K562 (cell line): ENCODE data around the gene SDR42E2. TPM values are rescaled to one million over a fixed set of nuclear protein-coding genes. Genes with fewer than 3 reads are reported as not detected.

Experiments
- CGGBP1 ChIP-seq: fragments of 250-450 bp; sonication (Bioruptor Pico); IDR thresholded peaks from 2 replicates; pipeline ENCODE4 v1.9.0; 2021; ENCODE audit warnings: mild to moderate bottlenecking
- DMBX1 ChIP-seq: fragments of 250-450 bp; sonication (Bioruptor Pico); IDR thresholded peaks from 2 replicates; pipeline ENCODE4 v1.8.0; 2022; ENCODE audit warnings: inconsistent platforms, mild to moderate bottlenecking, moderate library complexity, borderline replicate concordance
- E2F1 ChIP-seq: sonication (generic); formaldehyde crosslinking; IDR thresholded peaks from 2 replicates; pipeline ENCODE4 v1.8.1; 2023; ENCODE audit warnings: mild to moderate bottlenecking, missing genetic modification reagents, moderate library complexity
- E2F3 ChIP-seq: fragments of 250-450 bp; sonication (Bioruptor Pico); IDR thresholded peaks from 2 replicates; pipeline ENCODE4 v1.4.0; 2020; ENCODE audit warnings: mild to moderate bottlenecking
- HLTF ChIP-seq: fragments of 450-650 bp; IDR thresholded peaks from 2 replicates; pipeline ENCODE4 v1.6.1; 2016
- ID3 ChIP-seq, 2 experiments: fragments of 250-450 bp in 1 of 2; fragments of 450-650 bp in 1 of 2; sonication (Bioruptor Pico) in 1 of 2; IDR thresholded peaks; 2 replicates each; pipeline versions ENCODE4 v1.6.1 to v1.8.0; 2016 to 2021; ENCODE audit warnings: mild to moderate bottlenecking in 2 of 2, moderate library complexity in 2 of 2, missing compliant biosample characterization in 1 of 2, missing genetic modification characterization in 1 of 2
- ILF3 ChIP-seq: fragments of 450-650 bp; IDR thresholded peaks from 2 replicates; pipeline ENCODE4 v1.6.1; 2018; ENCODE audit warnings: antibody characterized with exemption, mild to moderate bottlenecking, moderate library complexity, borderline replicate concordance
- KLF16 ChIP-seq: IDR thresholded peaks from 2 replicates; pipeline ENCODE4 v1.6.1; 2016; ENCODE audit warnings: antibody characterized with exemption
- MBD1 ChIP-seq: fragments of 250-450 bp; sonication (Bioruptor Pico); IDR thresholded peaks from 2 replicates; pipeline ENCODE4 v1.8.0; 2022; ENCODE audit warnings: inconsistent platforms
- NCOA6 ChIP-seq: fragments of 450-650 bp; IDR thresholded peaks from 2 replicates; pipeline ENCODE4 v1.6.1; 2017; ENCODE audit warnings: mild to moderate bottlenecking
- NR2C1 ChIP-seq, 2 experiments: fragments of 450-650 bp; IDR thresholded peaks; 2 replicates each; pipeline ENCODE4 v1.6.1; 2017; ENCODE audit warnings: mild to moderate bottlenecking in 2 of 2, antibody characterized with exemption in 1 of 2, inconsistent platforms in 1 of 2, missing compliant biosample characterization in 1 of 2, missing genetic modification characterization in 1 of 2
- NUFIP1 ChIP-seq: fragments of 450-650 bp; IDR thresholded peaks from 2 replicates; pipeline ENCODE4 v1.6.1; 2018; ENCODE audit not compliant: partially characterized antibody
- SMARCA5 ChIP-seq: fragments of 450-650 bp; IDR thresholded peaks from 2 replicates; pipeline ENCODE4 v1.6.1; 2016
- SOX6 ChIP-seq: fragments of 450-650 bp; IDR thresholded peaks from 2 replicates; pipeline ENCODE4 v1.6.1; 2014; ENCODE audit warnings: mild to moderate bottlenecking
- THRB ChIP-seq: fragments of 450-650 bp; formaldehyde crosslinking; conservative IDR thresholded peaks from 2 replicates; pipeline ENCODE4 v1.4.0; 2022; ENCODE audit warnings: mild to moderate bottlenecking, missing genetic modification characterization
- ZBTB26 ChIP-seq: fragments of 450-650 bp; formaldehyde crosslinking; IDR thresholded peaks from 2 replicates; pipeline ENCODE4 v1.4.0; 2022; ENCODE audit warnings: missing genetic modification characterization
- ZBTB5 ChIP-seq: fragments of 450-650 bp; IDR thresholded peaks from 2 replicates; pipeline ENCODE4 v1.6.1; 2017; ENCODE audit warnings: antibody characterized with exemption
- ZNF184 ChIP-seq: sonication (generic); formaldehyde crosslinking; IDR thresholded peaks from 2 replicates; pipeline ENCODE4 v1.5.0; 2020; ENCODE audit warnings: missing genetic modification reagents
- ZNF239 ChIP-seq: fragments of 250-450 bp; sonication (Bioruptor Pico); IDR thresholded peaks from 2 replicates; pipeline ENCODE4 v1.4.0; 2020; ENCODE audit warnings: mild to moderate bottlenecking
- ZNF668 ChIP-seq: fragments of 250-450 bp; sonication (Bioruptor Pico); IDR thresholded peaks from 2 replicates; pipeline ENCODE4 v1.8.0; 2022; ENCODE audit warnings: mild to moderate bottlenecking, inconsistent platforms
- polyA plus RNA-seq, 8 experiments: library from polyadenylated mRNA; depleted of rRNA in 4 of 8; stranded (reverse) in 5 of 8; unstranded in 3 of 8; fragments of >200 nt; fragmentation: Nextera tagmentation in 2 of 8; fragmentation: Illumina TruSeq in 1 of 8; extraction: Ambion mirVana in 2 of 8; extraction: Trizol in 1 of 8; gene quantifications; 2 replicates each; pipeline versions ENCODE4 v1.2.1 to v1.2.3, GENCODE V29; 2011 to 2014; ENCODE audit warnings: inconsistent platforms in 1 of 8, missing spikeins in 1 of 8
- total RNA-seq, 7 experiments: library from RNA; depleted of rRNA in 6 of 7; stranded (reverse); fragments of >200 nt in 6 of 7; fragmentation: Illumina TruSeq in 2 of 7; extraction: Trizol in 2 of 7; gene quantifications; 2 replicates each; pipeline versions ENCODE4 v1.2.1 to v1.2.3, GENCODE V29; 2011 to 2021; ENCODE audit warnings: low replicate concordance in 1 of 7

SDR42E2 gene
- total and polyA plus RNA-seq, 9 of the 15 experiments (the other 6 are each of a cell fraction or from before 2014, with no cell fraction given): 0.03 to 0.07 (median 0.04) TPM; not detected in 4

- 0 out of 2 replicates have a peak, but pooled peaks have one; percentile 15 for TF ChIP-seq THRB
- TF ChIP-seq KLF16: no peak
- TF ChIP-seq E2F3 (CRISPR knock-in tag): no peak
- TF ChIP-seq E2F1 (CRISPR knock-in tag): 0 out of 2 replicates have a peak, but pooled peaks have one; percentile 54
- no peak for TF ChIP-seq MBD1
- TF ChIP-seq ZNF184: no peak
- no peak for TF ChIP-seq HLTF
- TF ChIP-seq SMARCA5: peak; percentile 70; the same call in 1 of the 2 replicates
- no peak for TF ChIP-seq NR2C1 (IDR thresholded peaks at IDR 0.05)
- TF ChIP-seq NR2C1 (tag; IDR thresholded peaks at IDR 0.05): no peak
- TF ChIP-seq ILF3: no peak
- no peak for TF ChIP-seq DMBX1
- no peak for TF ChIP-seq ZBTB26
- TF ChIP-seq ZNF239 (CRISPR knock-in tag): no peak
- no peak for TF ChIP-seq CGGBP1 (CRISPR knock-in tag)
- no peak for TF ChIP-seq NUFIP1
- TF ChIP-seq ID3 (CRISPR knock-in tag; IDR thresholded peaks at IDR 0.05): no peak
- TF ChIP-seq ID3 (tag; IDR thresholded peaks at IDR 0.05): no peak
- no peak for TF ChIP-seq ZNF668 (CRISPR knock-in tag)
- TF ChIP-seq ZBTB5: no peak
- TF ChIP-seq NCOA6: no peak
- peak; percentile 18; the same call in 1 of the 2 replicates for TF ChIP-seq SOX6
These were observed 28.6 kb downstream of the SDR42E2 start (continued) for GRCh38 chr16:22190776-22191531.
